Endothelial cell (in vitro differentiated cells): ENCODE measurements around the gene BRF1. TPM values are rescaled to one million over a fixed set of nuclear protein-coding genes. Genes with fewer than 3 reads are reported as not detected.

Source experiments
- DNase-seq: peaks from one replicate; pipeline ENCODE4 v3.0.0; 2021; ENCODE audit warnings: low spot score
- H3K27ac Mint-ChIP-seq: one replicate; pipeline ENCODE4 v1.8.0; 2021; ENCODE audit warnings: mixed read lengths, inconsistent platforms; ENCODE audit not compliant: unreplicated experiment
- H3K27me3 Mint-ChIP-seq: one replicate; pipeline ENCODE4 v1.8.0; 2021; ENCODE audit warnings: mild to moderate bottlenecking, moderate library complexity, mixed read lengths, inconsistent platforms; ENCODE audit not compliant: unreplicated experiment
- H3K36me3 Mint-ChIP-seq: one replicate; pipeline ENCODE4 v1.8.0; 2021; ENCODE audit warnings: mild to moderate bottlenecking, low read depth, mixed read lengths, inconsistent platforms; ENCODE audit not compliant: unreplicated experiment
- H3K4me1 Mint-ChIP-seq: one replicate; pipeline ENCODE4 v1.8.0; 2021; ENCODE audit warnings: mild to moderate bottlenecking, mixed read lengths, inconsistent platforms; ENCODE audit not compliant: unreplicated experiment
- H3K4me3 Mint-ChIP-seq: one replicate; pipeline ENCODE4 v1.8.0; 2021; ENCODE audit warnings: mild to moderate bottlenecking, mixed read lengths, inconsistent platforms; ENCODE audit not compliant: unreplicated experiment
- H3K9me3 Mint-ChIP-seq: one replicate; pipeline ENCODE4 v1.8.0; 2021; ENCODE audit warnings: mixed read lengths, inconsistent platforms; ENCODE audit not compliant: unreplicated experiment
- CTCF ChIP-seq: fragments of 200-600 bp; sonication (generic); IDR thresholded peaks from one replicate; pipeline ENCODE4 v1.5.0; 2021; ENCODE audit warnings: antibody characterized with exemption; ENCODE audit not compliant: unreplicated experiment
- total RNA-seq: library from RNA; stranded (reverse); fragmentation: NEBNext Ultra II Directional; extraction: Animal tissue kit (Norgen Biotek cat#: 25700); gene quantifications from one replicate; pipeline ENCODE4 v1.2.1, GENCODE V29; 2021; ENCODE audit not compliant: unreplicated experiment

Gene BRF1
- total RNA-seq, 1 donor from 2014 or later, result 40.9 TPM

- Mint-ChIP-seq H3K27me3 (peaks cover 20% of the 10 kb centered on the region), H3K36me3 (peaks cover 34% of the 10 kb centered on the region), H3K4me1 (peaks cover 3% of the 10 kb centered on the region), H3K27ac (peak overlapping the region; percentile 31), H3K9me3 (no peaks in the 10 kb centered on the region), H3K4me3 (no peak overlapping the region)
- no peak for TF ChIP-seq CTCF
- DNase-seq, result no peak
Observed at GRCh38 chr14:105218611-105219010, 82.2 kb downstream of the BRF1 start.

- peaks cover 15% of the 10 kb centered on the region for H3K27me3 Mint-ChIP-seq
- DNase-seq, result no peak
- no peak overlapping the region for H3K27ac Mint-ChIP-seq
- H3K9me3 Mint-ChIP-seq, result no peaks in the 10 kb centered on the region
- H3K4me3 Mint-ChIP-seq, result no peak overlapping the region
- peaks cover 27% of the 10 kb centered on the region for H3K36me3 Mint-ChIP-seq
- no peak for TF ChIP-seq CTCF
- H3K4me1 Mint-ChIP-seq, result peaks cover 3% of the 10 kb centered on the region
Observed at GRCh38 chr14:105217774-105218173, 83.0 kb downstream of the BRF1 start.

- Mint-ChIP-seq H3K27ac (no peak overlapping the region), H3K27me3 (peaks cover 15% of the 10 kb centered on the region), H3K9me3 (no peaks in the 10 kb centered on the region), H3K36me3 (peaks cover 20% of the 10 kb centered on the region), H3K4me3 (no peak overlapping the region), H3K4me1 (no peaks in the 10 kb centered on the region)
- no peak for DNase-seq
- TF ChIP-seq CTCF, result no peak
Observed at GRCh38 chr14:105216490-105217247, 84.1 kb downstream of the BRF1 start.

GRCh38 chr14:105215602-105216001 is 85.2 kb downstream of the BRF1 start:
- Mint-ChIP-seq H3K4me3 (no peak overlapping the region), H3K9me3 (no peaks in the 10 kb centered on the region), H3K27me3 (peaks cover 15% of the 10 kb centered on the region), H3K36me3 (peaks cover 23% of the 10 kb centered on the region), H3K27ac (no peak overlapping the region), H3K4me1 (no peaks in the 10 kb centered on the region)
- no peak for DNase-seq
- TF ChIP-seq CTCF, result no peak

- peaks cover 12% of the 10 kb centered on the region for H3K27me3 Mint-ChIP-seq
- no peak for TF ChIP-seq CTCF
- H3K36me3 Mint-ChIP-seq, result peaks cover 24% of the 10 kb centered on the region
- H3K4me1 Mint-ChIP-seq, result no peaks in the 10 kb centered on the region
- H3K4me3 Mint-ChIP-seq, result no peak overlapping the region
- H3K27ac Mint-ChIP-seq, result no peak overlapping the region
- no peaks in the 10 kb centered on the region for H3K9me3 Mint-ChIP-seq
- no peak for DNase-seq
Observed at GRCh38 chr14:105214324-105214915, 86.4 kb downstream of the BRF1 start.
